ENCODE data around the gene OGDH. TPM values are rescaled to one million over a fixed set of nuclear protein-coding genes. Genes with fewer than 3 reads are reported as not detected.

The OGDH gene
- total and polyA plus RNA-seq, 4 donors: 10.8 to 71.2 (median 41.2) TPM

GRCh38 chr7:44650772-44651171 is 44.3 kb downstream of the OGDH start:
- WGBS: 65% methylated on average over 5 of the region's 5 CpGs
- H3K9ac ChIP-seq (ENCODE audit: low read depth in 1 of 2, low read length in 2 of 2): no peak overlapping the region
- TF ChIP-seq SP1 (IDR thresholded peaks at IDR 0.05) (no peak), REST (IDR thresholded peaks at IDR 0.05) (no peak)
- DNase-seq (ENCODE audit: low spot score): no peak
- H3K9me3 ChIP-seq (ENCODE audit: control insufficient read depth in 4 of 4, low read length in 3 of 4): no peaks in the 10 kb centered on the region
- H3K36me3 ChIP-seq (ENCODE audit: control insufficient read depth in 4 of 4, insufficient read depth in 3 of 4, low read depth in 1 of 4, low read length in 3 of 4): peaks cover 2 to 18% (median 11%) of the 10 kb centered on the region in 4 donors
- no peaks in the 10 kb centered on the region for H3K27me3 ChIP-seq (ENCODE audit: control insufficient read depth in 4 of 4, insufficient read depth in 4 of 4, low read length in 3 of 4)
- H3K4me1 ChIP-seq (ENCODE audit: control insufficient read depth in 4 of 4, insufficient read depth in 4 of 4, low read length in 3 of 4): no peaks in the 10 kb centered on the region
- no peak overlapping the region for H3K27ac ChIP-seq (ENCODE audit: low read depth in 1 of 2, low read length in 2 of 2)
- no peak overlapping the region for H3K4me3 ChIP-seq (ENCODE audit: low read depth in 1 of 3, low read length in 3 of 3)

GRCh38 chr7:44652535-44652934 is 46.1 kb downstream of the OGDH start:
- 97% methylated on average over 5 of the region's 5 CpGs for whole genome bisulfite sequencing
- Histone ChIP-seq H3K27ac (ENCODE audit: low read depth in 1 of 2, low read length in 2 of 2) (no peak overlapping the region), H3K9me3 (ENCODE audit: control insufficient read depth in 4 of 4, low read length in 3 of 4) (no peaks in the 10 kb centered on the region), H3K9ac (ENCODE audit: low read depth in 1 of 2, low read length in 2 of 2) (no peak overlapping the region), H3K27me3 (ENCODE audit: control insufficient read depth in 4 of 4, insufficient read depth in 4 of 4, low read length in 3 of 4) (no peaks in the 10 kb centered on the region), H3K4me1 (ENCODE audit: control insufficient read depth in 4 of 4, insufficient read depth in 4 of 4, low read length in 3 of 4) (no peaks in the 10 kb centered on the region), H3K36me3 (ENCODE audit: control insufficient read depth in 4 of 4, insufficient read depth in 3 of 4, low read depth in 1 of 4, low read length in 3 of 4) (peaks cover 2 to 23% (median 12%) of the 10 kb centered on the region in 4 donors), H3K4me3 (ENCODE audit: low read depth in 1 of 3, low read length in 3 of 3) (no peak overlapping the region)
- DNase-seq (ENCODE audit: low spot score): no peak
- TF ChIP-seq CTCF (IDR thresholded peaks at IDR 0.05; ENCODE audit: low read depth, low read length, missing input control) (no peak), FOXA2 (IDR thresholded peaks at IDR 0.05) (no peak), GABPA (IDR thresholded peaks at IDR 0.05 in 1 of 2, conservative IDR thresholded peaks at IDR 0.05 in 1 of 2) (no peak), MAX (IDR thresholded peaks at IDR 0.05) (no peak), RXRA (IDR thresholded peaks at IDR 0.05) (no peak), FOXA1 (IDR thresholded peaks at IDR 0.05) (no peak), EGR1 (IDR thresholded peaks at IDR 0.05; ENCODE audit: low read depth in 2 of 2) (no peak), ATF3 (IDR thresholded peaks at IDR 0.05) (no peak), SP1 (IDR thresholded peaks at IDR 0.05) (no peak), YY1 (IDR thresholded peaks at IDR 0.05) (no peak), HNF4G (IDR thresholded peaks at IDR 0.05) (no peak), NR2F2 (IDR thresholded peaks at IDR 0.05) (no peak), HNF4A (conservative IDR thresholded peaks at IDR 0.05) (no peak), ZBTB33 (IDR thresholded peaks at IDR 0.05) (no peak), JUND (IDR thresholded peaks at IDR 0.05) (no peak), TAF1 (conservative IDR thresholded peaks at IDR 0.05) (no peak), RAD21 (IDR thresholded peaks at IDR 0.05) (no peak), REST (IDR thresholded peaks at IDR 0.05) (no peak)
